PFSK-1 (cell line): ENCODE measurements around the gene MAP4K4. TPM values are rescaled to one million over a fixed set of nuclear protein-coding genes. Genes with fewer than 3 reads are reported as not detected.
A peak's percentile ranks its signal among the peaks of the same experiment; 100 is the strongest.

ENCODE experiments used
- FOXP2 ChIP-seq: optimal IDR thresholded peaks from 2 replicates; pipeline ENCODE3; 2011; ENCODE audit warnings: borderline replicate concordance, control low read depth, inconsistent platforms; ENCODE audit not compliant: insufficient read depth; ENCODE audit errors: extremely low read length, extremely low read depth
- POLR2AphosphoS5 ChIP-seq: IDR thresholded peaks from 2 replicates; pipeline ENCODE4 v1.6.1; 2012; ENCODE audit warnings: low read depth, mild to moderate bottlenecking, control low read depth, low read length, moderate library complexity
- SIN3A ChIP-seq: IDR thresholded peaks from 2 replicates; pipeline ENCODE4 v1.6.1; 2012; ENCODE audit warnings: mild to moderate bottlenecking, low read length, moderate library complexity, borderline replicate concordance; ENCODE audit not compliant: insufficient read depth
- TAF1 ChIP-seq: IDR thresholded peaks from 2 replicates; pipeline ENCODE4 v1.6.1; 2012; ENCODE audit warnings: low read length, control low read depth, borderline replicate concordance; ENCODE audit not compliant: insufficient read depth
- polyA plus RNA-seq: library from polyadenylated mRNA; unstranded; fragments of >200 nt; gene quantifications from one replicate; pipeline ENCODE4 v1.2.1, GENCODE V29; 2012; ENCODE audit warnings: low read depth, missing spikeins; ENCODE audit not compliant: insufficient read length
- TF ChIP-seq, protein P1 (sequence below), 2 experiments: IDR thresholded peaks; 2 replicates each; pipeline versions ENCODE4 v1.6.1 to v1.8.0; 2011 to 2012; ENCODE audit warnings: low read depth in 2 of 2, low read length in 2 of 2, control low read depth in 1 of 2, inconsistent platforms in 1 of 2, mild to moderate bottlenecking in 1 of 2, moderate library complexity in 1 of 2; ENCODE audit not compliant: insufficient read depth in 1 of 2

Gene MAP4K4
- polyA plus RNA-seq: 48.5 TPM

DNA sequence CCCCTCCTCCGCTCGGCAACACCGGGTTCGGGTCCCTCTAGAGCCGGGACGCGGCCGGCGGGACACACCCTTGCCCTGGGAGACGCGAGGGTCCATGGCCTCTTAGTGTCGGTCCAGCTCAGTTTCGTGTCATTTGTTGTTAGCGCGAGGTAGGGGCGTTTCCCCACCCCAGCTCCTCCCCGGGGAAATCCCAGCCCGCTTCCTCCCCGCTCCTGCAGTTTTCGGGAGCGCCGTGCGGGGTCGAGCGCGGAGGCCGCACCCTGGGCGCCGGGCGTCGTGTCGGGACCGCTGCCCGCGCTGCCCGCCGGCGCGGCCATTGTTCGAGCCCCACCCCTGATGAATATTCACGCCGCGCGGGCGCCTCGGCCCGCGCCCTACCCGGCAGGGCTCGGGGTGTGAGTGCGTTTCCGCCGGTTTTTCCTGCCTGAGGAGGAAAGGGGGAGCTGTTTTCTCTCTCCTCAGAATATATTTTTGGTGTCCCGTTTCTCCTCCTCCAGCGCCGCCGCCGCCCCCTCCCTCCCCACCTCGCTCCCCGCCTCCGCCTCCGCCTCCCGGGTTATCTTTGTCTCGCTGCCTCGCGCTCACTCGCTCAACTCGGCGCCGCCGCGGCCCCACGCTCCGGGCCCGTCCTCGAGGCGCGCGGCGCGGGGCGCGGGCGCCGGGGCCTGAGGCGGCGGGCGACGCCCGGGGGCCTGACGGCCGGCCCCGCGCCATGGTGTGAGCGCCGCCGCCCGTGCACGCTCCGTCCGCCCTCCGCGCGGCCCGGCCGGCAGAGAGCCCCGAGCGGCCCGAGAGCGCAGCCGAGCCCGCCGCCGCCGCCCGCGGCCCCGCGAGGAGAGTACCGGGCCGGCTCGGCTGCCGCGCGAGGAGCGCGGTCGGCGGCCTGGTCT is at the start of gene MAP4K4:
TSS of gene MAP4K4 (plus strand) at position 584 of the 890 bp plus-strand sequence. CDS start 374 bp downstream, outside the sequence.
- TF ChIP-seq FOXP2: peak; percentile 17
- peak; percentile 72; the same call in 1 of the 2 replicates for TF ChIP-seq TAF1
- TF ChIP-seq, protein P1, sequence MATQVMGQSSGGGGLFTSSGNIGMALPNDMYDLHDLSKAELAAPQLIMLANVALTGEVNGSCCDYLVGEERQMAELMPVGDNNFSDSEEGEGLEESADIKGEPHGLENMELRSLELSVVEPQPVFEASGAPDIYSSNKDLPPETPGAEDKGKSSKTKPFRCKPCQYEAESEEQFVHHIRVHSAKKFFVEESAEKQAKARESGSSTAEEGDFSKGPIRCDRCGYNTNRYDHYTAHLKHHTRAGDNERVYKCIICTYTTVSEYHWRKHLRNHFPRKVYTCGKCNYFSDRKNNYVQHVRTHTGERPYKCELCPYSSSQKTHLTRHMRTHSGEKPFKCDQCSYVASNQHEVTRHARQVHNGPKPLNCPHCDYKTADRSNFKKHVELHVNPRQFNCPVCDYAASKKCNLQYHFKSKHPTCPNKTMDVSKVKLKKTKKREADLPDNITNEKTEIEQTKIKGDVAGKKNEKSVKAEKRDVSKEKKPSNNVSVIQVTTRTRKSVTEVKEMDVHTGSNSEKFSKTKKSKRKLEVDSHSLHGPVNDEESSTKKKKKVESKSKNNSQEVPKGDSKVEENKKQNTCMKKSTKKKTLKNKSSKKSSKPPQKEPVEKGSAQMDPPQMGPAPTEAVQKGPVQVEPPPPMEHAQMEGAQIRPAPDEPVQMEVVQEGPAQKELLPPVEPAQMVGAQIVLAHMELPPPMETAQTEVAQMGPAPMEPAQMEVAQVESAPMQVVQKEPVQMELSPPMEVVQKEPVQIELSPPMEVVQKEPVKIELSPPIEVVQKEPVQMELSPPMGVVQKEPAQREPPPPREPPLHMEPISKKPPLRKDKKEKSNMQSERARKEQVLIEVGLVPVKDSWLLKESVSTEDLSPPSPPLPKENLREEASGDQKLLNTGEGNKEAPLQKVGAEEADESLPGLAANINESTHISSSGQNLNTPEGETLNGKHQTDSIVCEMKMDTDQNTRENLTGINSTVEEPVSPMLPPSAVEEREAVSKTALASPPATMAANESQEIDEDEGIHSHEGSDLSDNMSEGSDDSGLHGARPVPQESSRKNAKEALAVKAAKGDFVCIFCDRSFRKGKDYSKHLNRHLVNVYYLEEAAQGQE (IDR thresholded peaks at IDR 0.05; ENCODE audit: insufficient read depth in 1 of 2, low read depth in 2 of 2, low read length in 2 of 2): no peak
- no peak for TF ChIP-seq POLR2AphosphoS5
- TF ChIP-seq SIN3A: peak; percentile 68; the same call in 1 of the 2 replicates

GRCh38 chr2:101653469-101653868 is 44.0 kb upstream of the MAP4K4 start:
- TF ChIP-seq SIN3A: no peak
- TF ChIP-seq TAF1: no peak
- no peak for TF ChIP-seq POLR2AphosphoS5

DNA sequence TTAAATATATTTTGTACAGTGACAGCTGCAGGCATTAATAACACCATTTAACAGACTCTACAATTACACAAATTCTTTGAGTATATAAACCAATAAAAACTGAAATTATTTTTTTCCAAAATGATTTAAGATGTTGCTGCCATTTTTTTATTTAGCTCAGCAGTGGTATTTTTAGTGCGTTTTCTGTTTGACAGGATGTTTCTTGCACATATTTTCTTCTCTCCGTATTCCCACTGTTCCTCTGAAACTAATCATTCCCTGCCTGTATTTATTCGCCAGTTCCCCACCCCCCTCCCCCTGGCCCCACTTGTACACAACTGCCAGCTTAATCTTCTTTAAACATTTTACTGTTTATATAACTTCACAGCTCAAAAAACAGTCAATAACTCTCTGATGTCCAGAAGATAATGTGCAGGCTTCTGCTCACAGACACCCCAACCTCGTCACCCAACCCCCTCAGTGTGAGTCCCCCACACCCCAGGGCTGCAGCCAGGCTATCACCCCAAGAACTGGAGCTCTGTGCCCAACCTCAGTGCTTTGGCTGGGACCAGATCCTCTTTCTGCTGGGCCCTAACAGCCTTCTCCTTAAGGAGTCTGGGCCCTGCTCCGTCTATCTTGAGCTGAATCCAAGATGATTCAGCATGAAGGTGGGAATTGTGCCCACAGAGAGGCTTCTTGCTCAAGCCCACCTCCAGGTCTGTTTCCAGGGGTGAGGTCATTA is 41.6 kb upstream of the MAP4K4 start:
- TF ChIP-seq, protein P1 (IDR thresholded peaks at IDR 0.05; ENCODE audit: insufficient read depth in 1 of 2, low read depth in 2 of 2, low read length in 2 of 2): no peak
- TF ChIP-seq TAF1: no peak
- no peak for TF ChIP-seq SIN3A
- TF ChIP-seq POLR2AphosphoS5: no peak
- TF ChIP-seq FOXP2: no peak

GRCh38 chr2:101657787-101658186 is 39.7 kb upstream of the MAP4K4 start:
- no peak for TF ChIP-seq POLR2AphosphoS5
- no peak for TF ChIP-seq TAF1
- TF ChIP-seq SIN3A: no peak
- TF ChIP-seq, protein P1 (IDR thresholded peaks at IDR 0.05; ENCODE audit: insufficient read depth in 1 of 2, low read depth in 2 of 2, low read length in 2 of 2): no peak
- TF ChIP-seq FOXP2: no peak

- TF ChIP-seq POLR2AphosphoS5 (no peak), SIN3A (no peak), TAF1 (no peak), FOXP2 (no peak)
- TF ChIP-seq, protein P1 (IDR thresholded peaks at IDR 0.05; ENCODE audit: insufficient read depth in 1 of 2, low read depth in 2 of 2, low read length in 2 of 2): no peak
Measured at GRCh38 chr2:101658387-101658786, 39.1 kb upstream of the MAP4K4 start.
